ES-I3 (cell line): Measurements from ENCODE around the gene LDOC1.
"Not testable (repeated sequence)": the region's sequence is repeated elsewhere in the genome, so short reads cannot be mapped to it uniquely, and the experiment has no call there.

Source experiments
- H3K36me3 ChIP-seq: 2 replicates; pipeline ENCODE4 v1.6.1; 2013; ENCODE audit warnings: mild to moderate bottlenecking, low read length, control low read depth, moderate library complexity; ENCODE audit not compliant: insufficient read depth
- H3K4me1 ChIP-seq: 2 replicates; pipeline ENCODE4 v1.6.1; 2013; ENCODE audit warnings: mild to moderate bottlenecking, control low read depth, low read length; ENCODE audit not compliant: insufficient read depth
- H3K9ac ChIP-seq: 2 replicates; pipeline ENCODE4 v1.6.1; 2013; ENCODE audit warnings: low read depth, mild to moderate bottlenecking, low read length, moderate library complexity
- H3K9me3 ChIP-seq: 2 replicates; pipeline ENCODE4 v1.6.1; 2013; ENCODE audit warnings: mild to moderate bottlenecking, low read length, moderate library complexity; ENCODE audit not compliant: control insufficient read depth, insufficient read depth

The LDOC1 gene

DNA sequence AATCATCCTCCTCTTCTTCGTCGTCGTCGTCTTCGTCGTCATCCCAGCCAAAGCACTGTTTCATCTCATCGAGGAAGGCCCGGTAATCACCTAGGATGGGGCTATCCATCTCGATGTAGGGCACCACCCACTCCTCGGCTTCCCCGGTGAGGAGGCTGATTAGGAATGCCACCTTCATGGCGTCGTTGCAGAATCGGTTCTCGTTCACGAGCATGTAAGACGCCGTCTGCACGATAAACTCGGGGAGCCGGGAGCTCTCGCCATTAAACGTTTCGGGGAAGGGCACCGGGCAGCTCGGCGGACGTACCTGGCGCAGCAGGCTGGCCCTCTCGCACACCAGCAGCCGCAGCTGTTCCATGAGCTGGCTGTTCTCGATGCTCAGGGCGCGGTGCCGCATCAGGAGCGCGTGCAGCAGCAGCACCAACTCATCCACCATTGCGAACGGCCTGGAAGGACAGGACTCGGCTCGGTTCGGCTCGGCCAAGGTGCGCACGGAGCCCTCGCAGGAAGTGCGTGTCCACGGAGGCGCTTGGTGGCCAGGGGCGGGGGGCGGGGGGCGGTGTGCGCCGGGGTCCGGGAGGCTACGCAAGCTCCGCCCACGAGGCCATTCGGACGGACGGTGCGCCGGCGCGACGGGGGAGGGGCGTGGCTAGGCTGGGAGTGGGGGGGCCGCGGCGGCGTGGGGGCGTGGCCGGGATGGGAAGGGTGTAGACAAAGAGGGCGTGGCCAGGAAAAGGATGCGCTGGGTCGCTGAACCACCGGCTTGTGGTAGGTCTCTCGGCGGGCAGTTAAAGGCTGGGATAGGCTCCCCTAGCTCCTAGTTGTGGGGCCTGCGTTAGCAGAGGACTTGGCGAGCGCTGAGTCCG, at the start of gene LDOC1:
TSS of gene LDOC1 (minus strand) at position 544 of the 866 bp plus-strand sequence. CDS start at position 436, 108 bp downstream.
- peaks cover 3% of the 10 kb centered on the region; the same call in 1 of the 2 replicates for H3K9me3 ChIP-seq
- H3K9ac ChIP-seq: peak within 1 kb of the TSS; percentile 84
- H3K36me3 ChIP-seq: no peaks in the 10 kb centered on the region
- H3K4me1 ChIP-seq: peaks cover 10% of the 10 kb centered on the region; the same call in 1 of the 2 replicates

DNA sequence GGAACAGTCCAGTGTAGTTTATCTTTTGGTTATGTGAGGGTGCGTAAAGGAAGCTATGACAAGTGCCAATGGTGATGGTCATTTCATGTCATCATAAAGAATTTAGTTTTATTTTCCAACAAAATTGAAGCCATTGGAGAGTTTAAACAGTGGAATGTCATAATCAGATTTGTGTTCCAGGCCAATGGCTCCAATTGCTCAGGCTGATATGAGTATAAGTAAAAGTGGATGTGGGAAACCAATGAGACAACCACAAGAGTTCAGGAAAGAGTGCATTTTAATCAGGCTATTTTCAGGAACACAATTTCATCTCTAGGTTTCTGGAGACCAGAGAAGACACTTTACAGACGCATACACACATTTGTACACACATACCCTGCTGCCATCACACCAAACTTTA, 44.7 kb upstream of the LDOC1 start:
- Histone ChIP-seq H3K9ac (no peak overlapping the region), H3K9me3 (no peaks in the 10 kb centered on the region), H3K4me1 (peaks cover 4% of the 10 kb centered on the region; the same call in 1 of the 2 replicates), H3K36me3 (no peaks in the 10 kb centered on the region)

DNA sequence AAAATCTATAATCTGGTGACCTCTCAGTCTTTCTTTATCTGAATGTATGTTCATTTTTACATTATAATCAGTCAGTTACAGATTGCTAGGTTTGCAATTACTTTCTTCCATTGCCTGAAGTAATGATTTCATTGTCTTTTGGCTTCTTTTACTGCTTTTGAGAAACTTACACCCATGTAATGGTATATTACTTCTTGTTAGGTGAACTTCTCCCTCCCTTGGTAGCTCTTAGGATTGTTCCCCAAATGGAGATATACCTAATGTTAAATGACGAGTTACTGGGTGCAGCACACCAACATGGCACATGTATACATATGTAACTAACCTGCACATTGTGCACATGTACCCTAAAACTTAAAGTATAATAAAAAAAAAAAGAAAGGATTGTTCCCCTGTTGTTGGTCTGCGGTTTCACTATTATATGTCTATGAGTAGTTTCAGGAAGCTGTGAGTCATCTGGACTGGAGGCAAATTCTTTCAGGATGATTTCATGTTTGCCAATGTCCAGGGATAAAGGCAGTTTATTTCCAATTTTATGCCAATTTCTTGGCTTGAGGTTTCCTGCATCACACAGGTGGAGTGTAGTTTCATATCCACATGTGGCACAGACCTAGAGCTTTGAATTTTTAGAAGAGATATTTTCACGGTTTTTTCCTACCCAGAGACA, 43.5 kb upstream of the LDOC1 start:
- no peaks in the 10 kb centered on the region for H3K36me3 ChIP-seq
- H3K9me3 ChIP-seq: no peaks in the 10 kb centered on the region
- H3K9ac ChIP-seq: no peak overlapping the region
- H3K4me1 ChIP-seq: peaks cover 4% of the 10 kb centered on the region; the same call in 1 of the 2 replicates

DNA sequence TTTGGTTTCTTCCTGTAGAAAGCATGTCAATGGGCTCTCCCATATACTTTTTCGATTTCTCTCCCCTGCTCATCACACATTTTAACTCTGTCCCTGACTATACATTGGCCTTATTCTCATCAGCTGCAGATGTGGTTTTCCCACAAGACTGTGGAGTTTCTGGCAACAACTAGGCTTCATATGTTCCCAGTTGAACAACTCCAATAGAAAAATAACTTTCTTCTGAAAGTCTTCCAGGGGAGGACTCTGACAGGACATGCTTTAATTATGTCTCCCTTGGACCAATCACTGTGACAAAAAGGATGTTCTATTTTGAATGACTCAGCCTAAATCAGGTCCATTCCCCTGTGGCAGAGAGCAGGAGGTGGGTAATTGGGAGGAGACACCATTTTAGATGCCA, 37.3 kb upstream of the LDOC1 start:
- no peaks in the 10 kb centered on the region for H3K36me3 ChIP-seq
- H3K9me3 ChIP-seq: no peaks in the 10 kb centered on the region
- H3K9ac ChIP-seq: no peak overlapping the region
- no peaks in the 10 kb centered on the region for H3K4me1 ChIP-seq

DNA sequence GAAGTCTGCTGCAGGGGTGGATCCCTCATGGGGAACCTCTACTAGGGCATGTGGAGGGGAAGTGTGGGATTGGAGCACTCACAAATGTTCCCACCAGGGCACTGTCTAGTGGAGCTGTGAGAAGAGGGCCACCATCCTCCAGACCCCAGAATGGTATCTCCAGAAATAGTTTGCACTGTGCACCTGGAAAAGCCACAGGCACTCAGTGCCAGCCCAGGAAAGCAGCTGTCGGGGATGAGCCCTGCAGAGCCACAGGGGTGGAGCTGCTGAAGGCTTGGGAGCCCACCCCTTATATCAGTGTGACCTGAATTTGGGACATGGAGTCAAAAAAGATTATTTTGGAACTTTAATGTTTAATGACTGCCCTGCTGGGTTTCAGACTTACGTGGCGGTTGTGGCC, 25.0 kb upstream of the LDOC1 start:
- H3K9me3 ChIP-seq: peaks cover 3% of the 10 kb centered on the region; the same call in 1 of the 2 replicates
- no peak overlapping the region for H3K9ac ChIP-seq
- no peaks in the 10 kb centered on the region for H3K4me1 ChIP-seq
- H3K36me3 ChIP-seq: no peaks in the 10 kb centered on the region

DNA sequence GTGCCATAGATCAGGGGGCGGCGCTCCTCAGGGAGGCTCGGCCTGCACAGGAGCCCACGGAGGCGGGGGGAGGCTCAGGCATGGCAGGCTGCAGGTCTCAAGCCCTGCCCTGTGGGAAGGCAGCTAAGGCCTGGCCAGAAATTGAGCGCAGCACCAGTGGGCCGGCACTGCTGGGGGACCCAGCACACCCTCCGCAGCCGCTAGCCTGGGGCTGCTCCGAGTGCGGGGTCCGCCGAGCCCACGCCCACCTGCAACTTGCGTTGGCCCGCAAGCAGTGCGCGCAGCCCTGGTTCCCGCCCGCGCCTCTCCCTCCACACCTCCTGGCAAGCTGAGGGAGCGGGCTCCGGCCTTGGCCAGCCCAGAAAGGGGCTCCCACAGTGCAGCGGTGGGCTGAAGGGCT, 11.6 kb upstream of the LDOC1 start:
- not testable (repeated sequence) for H3K4me1 ChIP-seq, H3K9ac ChIP-seq, H3K36me3 ChIP-seq, H3K9me3 ChIP-seq

DNA sequence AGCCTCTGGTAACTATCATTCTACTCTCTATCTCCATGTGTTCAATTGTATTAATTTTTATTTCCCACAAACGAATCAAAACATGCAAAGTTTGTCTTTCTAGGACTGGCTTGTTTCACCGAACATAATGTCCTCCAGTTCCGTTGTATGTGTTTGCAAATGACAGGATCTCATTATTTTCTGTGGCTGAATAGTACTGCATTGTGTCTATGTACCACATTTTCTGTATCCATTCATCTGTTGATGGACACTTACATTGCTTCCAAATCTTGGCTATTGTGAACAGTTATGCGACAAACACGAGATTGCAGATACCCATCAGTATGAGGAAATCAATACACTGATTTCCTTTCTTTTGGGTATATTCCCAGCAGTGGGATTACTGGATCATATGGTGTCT, 8.4 kb upstream of the LDOC1 start:
- Histone ChIP-seq H3K36me3 (no peaks in the 10 kb centered on the region), H3K9ac (no peak overlapping the region), H3K9me3 (no peaks in the 10 kb centered on the region), H3K4me1 (peaks cover 9% of the 10 kb centered on the region; the same call in 1 of the 2 replicates)

DNA sequence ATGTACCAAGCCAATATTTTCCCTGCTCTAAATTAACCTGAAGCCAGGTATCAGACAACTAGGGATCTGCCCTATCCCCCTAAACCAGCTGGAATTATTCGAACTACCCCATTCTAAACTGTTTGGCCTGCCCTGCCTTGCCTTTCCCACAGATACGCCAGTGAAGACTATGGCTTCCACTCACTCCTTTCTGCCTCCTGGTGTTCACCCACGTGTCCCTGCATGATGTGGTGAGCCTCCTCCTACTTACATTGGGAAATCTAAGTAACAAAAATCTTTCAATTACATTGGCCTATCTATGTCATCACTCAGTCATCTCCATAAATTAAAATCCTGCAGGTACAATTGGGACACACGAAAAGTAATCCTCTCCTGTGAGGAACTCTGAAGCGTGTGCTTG, 6.1 kb upstream of the LDOC1 start:
- Histone ChIP-seq H3K4me1 (peaks cover 10% of the 10 kb centered on the region; the same call in 1 of the 2 replicates), H3K36me3 (no peaks in the 10 kb centered on the region), H3K9ac (no peak overlapping the region), H3K9me3 (no peaks in the 10 kb centered on the region)

DNA sequence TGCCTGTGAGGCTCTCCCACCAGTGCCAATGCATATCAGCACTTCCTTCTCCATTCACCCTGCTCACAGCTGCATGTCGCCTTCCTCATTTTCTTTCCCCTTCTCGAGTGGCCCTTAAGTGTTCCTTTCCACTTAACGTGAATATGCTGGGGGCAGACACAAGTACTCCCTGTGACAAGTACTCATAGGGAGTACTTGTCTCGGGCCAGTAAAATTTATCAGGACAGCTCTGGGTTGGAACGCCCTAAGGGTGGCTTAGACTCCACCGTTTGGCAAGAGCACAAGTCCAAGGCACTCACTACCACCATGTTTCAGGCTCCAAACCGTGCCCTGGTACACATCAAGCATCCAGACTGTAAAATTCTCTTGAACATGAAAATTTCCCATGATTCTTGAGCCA, 3.9 kb upstream of the LDOC1 start:
- Histone ChIP-seq H3K4me1 (peaks cover 10% of the 10 kb centered on the region; the same call in 1 of the 2 replicates), H3K9me3 (no peaks in the 10 kb centered on the region), H3K9ac (no peak overlapping the region), H3K36me3 (no peaks in the 10 kb centered on the region)

DNA sequence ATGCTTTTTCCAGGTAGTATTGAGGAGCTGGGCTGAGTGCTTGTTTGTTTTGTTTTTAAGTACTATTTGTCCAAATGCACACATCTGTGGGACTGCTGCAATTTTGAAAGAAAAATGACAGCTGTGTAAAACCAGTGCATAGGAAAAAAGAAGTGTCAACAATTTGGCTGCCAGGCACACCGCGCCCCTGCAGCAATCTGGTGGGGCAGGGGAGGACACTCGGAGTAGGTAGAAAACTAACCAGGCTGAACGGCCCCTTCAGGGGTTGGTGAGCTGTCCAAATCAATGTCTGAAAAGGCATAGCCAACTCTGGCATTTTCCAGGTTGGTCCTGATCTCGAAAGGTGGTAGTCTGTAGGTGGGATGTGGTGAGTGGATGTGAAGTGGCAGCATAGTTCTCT, 1.1 kb downstream of the LDOC1 start:
- no peaks in the 10 kb centered on the region for H3K36me3 ChIP-seq
- peaks cover 6% of the 10 kb centered on the region; the same call in 1 of the 2 replicates for H3K4me1 ChIP-seq
- no peak overlapping the region; the same call in 1 of the 2 replicates for H3K9ac ChIP-seq
- H3K9me3 ChIP-seq: peaks cover 3% of the 10 kb centered on the region; the same call in 1 of the 2 replicates

DNA sequence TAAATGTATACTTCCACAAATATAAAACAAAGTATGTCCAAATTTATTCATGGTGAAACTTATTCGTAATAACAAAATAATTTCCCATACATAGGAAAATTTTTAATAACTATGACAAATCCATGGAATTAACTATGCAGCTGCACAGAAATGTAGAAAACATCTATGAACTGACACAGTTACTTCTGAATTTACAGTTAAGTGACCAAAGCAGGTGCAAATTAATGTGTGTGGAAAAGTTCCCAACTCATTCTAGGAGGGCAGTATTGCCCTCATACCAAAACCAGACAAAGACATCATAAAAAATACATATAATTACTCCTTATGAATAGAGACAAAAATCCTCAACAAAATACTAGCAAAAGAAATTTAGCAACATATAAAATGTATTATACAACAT, 12.5 kb downstream of the LDOC1 start:
- no peaks in the 10 kb centered on the region for H3K4me1 ChIP-seq
- H3K36me3 ChIP-seq: no peaks in the 10 kb centered on the region
- no peak overlapping the region for H3K9ac ChIP-seq
- H3K9me3 ChIP-seq: no peaks in the 10 kb centered on the region

DNA sequence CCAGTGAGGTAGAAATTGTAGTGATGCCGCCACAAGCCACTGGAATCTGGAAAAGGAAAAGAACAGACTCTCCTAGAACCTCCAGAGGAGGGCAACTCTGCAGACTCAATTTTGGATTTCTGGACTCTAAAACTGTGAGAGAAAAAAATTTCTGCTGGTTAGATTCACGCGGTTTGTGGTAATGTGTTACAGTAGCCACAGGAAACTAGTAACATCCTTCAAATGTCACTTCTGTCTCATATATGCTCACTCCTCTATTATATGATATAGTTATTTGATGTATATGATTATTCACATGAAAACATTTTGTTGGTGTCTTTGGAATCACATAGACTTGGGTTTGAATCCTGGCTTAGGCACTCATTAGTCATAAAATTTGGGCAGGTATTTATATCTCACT, 18.8 kb downstream of the LDOC1 start:
- Histone ChIP-seq H3K36me3 (no peaks in the 10 kb centered on the region), H3K4me1 (no peaks in the 10 kb centered on the region), H3K9ac (no peak overlapping the region), H3K9me3 (no peaks in the 10 kb centered on the region)

DNA sequence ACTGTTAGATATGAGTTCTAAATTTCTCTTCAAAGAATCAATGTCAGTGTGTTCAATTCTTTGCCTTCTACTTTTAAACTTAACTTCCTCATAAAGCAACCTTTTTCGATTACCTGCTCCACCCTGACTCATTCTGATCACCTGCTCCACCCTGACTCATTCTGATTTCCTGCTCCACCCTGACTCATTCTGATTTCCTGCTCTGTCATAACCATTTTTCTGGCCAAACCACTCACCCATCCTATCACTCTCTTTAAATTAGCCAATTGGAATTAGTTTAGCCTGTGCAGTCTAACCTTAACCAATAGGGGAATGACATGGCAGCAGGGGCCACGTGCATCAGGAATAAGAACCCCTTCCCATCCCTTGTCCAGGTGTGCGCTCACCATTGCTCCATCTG, 21.7 kb downstream of the LDOC1 start:
- not testable (repeated sequence) for H3K4me1 ChIP-seq, H3K9me3 ChIP-seq, H3K9ac ChIP-seq, H3K36me3 ChIP-seq

DNA sequence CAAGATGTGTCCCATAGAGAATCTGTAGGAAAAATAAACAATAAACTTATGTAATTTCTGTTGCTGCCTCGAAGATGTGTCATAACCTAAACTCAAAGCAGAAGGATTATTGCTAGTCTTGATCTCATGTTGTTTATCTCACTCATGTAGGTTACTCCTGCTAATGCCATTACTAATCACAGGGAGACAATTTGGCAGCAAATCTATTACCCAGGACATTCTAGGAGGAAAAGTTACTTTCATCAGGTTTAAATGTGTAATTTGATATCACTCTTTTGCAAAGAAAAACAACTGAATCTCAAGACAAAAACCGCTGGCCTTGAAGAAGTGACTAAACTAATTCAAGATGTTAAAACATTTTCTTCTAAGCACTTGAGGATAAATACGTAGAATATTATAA, 34.0 kb downstream of the LDOC1 start:
- no peaks in the 10 kb centered on the region for H3K4me1 ChIP-seq
- H3K9me3 ChIP-seq: peaks cover 2% of the 10 kb centered on the region; the same call in 1 of the 2 replicates
- H3K36me3 ChIP-seq: no peaks in the 10 kb centered on the region
- no peak overlapping the region for H3K9ac ChIP-seq

DNA sequence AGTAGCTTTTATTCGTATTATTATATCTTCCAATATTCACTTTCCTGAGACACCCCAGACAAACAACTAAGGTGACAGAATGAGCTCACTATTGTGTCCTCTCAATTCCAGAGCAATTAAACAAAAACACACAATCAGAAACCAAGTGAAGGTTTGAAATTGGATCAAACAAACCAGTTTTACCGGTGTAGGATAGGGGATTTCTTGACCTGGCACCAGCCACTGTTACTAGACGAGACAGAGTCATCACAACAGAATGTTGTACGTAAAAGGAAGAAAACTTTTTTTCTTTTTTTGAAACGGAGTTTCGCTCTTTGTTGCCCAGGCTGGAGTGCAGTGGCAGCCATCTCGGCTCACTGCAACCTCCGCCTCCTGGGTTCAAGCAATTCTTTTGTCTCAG, 43.7 kb downstream of the LDOC1 start:
- Histone ChIP-seq H3K9me3 (no peaks in the 10 kb centered on the region), H3K4me1 (no peaks in the 10 kb centered on the region), H3K36me3 (no peaks in the 10 kb centered on the region), H3K9ac (no peak overlapping the region)
